ENCODE results near the gene SEC22C. TPM values are rescaled to one million over a fixed set of nuclear protein-coding genes. Genes with fewer than 3 reads are reported as not detected.

The SEC22C gene
- total RNA-seq, 4 donors from 2014 or later, result 30.5 to 56.4 (median 38.7) TPM

DNA sequence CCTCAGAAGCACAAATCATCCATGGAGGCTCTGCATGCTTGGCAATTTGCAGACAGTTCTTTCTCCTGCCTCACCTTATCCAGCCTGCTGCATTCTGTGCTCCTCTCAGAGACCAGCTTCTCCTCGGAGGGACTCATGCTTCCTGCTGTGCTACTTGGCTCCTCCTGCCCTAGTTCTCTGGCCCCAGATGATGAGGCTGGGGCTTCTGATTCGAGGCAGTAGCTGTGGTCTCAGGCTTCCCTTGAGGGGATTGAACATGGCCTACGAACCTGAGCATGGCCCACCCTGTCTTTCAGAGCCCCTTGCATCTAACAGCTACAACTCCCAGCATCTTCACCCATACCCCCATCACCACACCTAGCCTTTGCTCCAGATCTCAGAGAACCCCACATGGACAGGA lies 72.7 kb downstream of the SEC22C start:
- DNase-seq, result peak in 2 of 3 donors; percentile 33 to 38
- Histone ChIP-seq H3K9me3 (no peaks in the 10 kb centered on the region), H3K4me1 (peaks cover 0 to 66% (median 17%) of the 10 kb centered on the region in 4 donors), H3K36me3 (no peaks in the 10 kb centered on the region), H3K27ac (peak overlapping the region in 3 of 4 donors; percentile 44 to 95 (median 89)), H3K4me3 (no peak overlapping the region), H3K27me3 (no peaks in the 10 kb centered on the region)
- no peak for TF ChIP-seq POLR2A (IDR thresholded peaks at IDR 0.05)
- TF ChIP-seq, protein P1, sequence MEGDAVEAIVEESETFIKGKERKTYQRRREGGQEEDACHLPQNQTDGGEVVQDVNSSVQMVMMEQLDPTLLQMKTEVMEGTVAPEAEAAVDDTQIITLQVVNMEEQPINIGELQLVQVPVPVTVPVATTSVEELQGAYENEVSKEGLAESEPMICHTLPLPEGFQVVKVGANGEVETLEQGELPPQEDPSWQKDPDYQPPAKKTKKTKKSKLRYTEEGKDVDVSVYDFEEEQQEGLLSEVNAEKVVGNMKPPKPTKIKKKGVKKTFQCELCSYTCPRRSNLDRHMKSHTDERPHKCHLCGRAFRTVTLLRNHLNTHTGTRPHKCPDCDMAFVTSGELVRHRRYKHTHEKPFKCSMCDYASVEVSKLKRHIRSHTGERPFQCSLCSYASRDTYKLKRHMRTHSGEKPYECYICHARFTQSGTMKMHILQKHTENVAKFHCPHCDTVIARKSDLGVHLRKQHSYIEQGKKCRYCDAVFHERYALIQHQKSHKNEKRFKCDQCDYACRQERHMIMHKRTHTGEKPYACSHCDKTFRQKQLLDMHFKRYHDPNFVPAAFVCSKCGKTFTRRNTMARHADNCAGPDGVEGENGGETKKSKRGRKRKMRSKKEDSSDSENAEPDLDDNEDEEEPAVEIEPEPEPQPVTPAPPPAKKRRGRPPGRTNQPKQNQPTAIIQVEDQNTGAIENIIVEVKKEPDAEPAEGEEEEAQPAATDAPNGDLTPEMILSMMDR (IDR thresholded peaks at IDR 0.05), result no peak

DNA sequence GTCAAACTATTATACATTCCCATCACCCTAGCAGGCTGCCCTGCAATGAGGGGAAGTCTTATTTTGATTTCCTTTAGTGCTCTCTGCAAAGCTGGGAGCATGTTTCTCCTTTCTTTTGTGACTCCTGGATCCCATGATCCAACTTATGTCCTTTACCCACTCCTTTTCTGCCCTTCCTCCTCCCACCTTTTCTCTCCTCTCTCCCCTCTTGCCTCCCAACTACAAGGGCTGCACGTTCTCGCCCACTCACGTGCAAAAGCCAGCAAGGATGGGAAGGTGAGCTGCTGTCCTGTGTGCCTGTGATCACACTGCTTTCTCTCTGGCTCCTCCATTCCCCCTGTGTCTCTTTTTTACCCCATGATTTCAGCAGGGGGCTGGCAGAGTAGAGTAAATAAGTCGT lies 73.2 kb downstream of the SEC22C start:
- peaks cover 0 to 71% (median 17%) of the 10 kb centered on the region in 4 donors for H3K4me1 ChIP-seq
- H3K9me3 ChIP-seq, result no peaks in the 10 kb centered on the region
- no peak for TF ChIP-seq POLR2A (IDR thresholded peaks at IDR 0.05)
- TF ChIP-seq, protein P1 (IDR thresholded peaks at IDR 0.05), result no peak
- H3K36me3 ChIP-seq, result no peaks in the 10 kb centered on the region
- H3K4me3 ChIP-seq, result no peak overlapping the region
- H3K27me3 ChIP-seq, result no peaks in the 10 kb centered on the region
- H3K27ac ChIP-seq, result peak overlapping the region in 3 of 4 donors; percentile 44 to 95 (median 89)
- peak in 1 of 3 donors; percentile 13 for DNase-seq

GRCh38 chr3:42507761-42508335 lies 73.9 kb downstream of the SEC22C start:
- peak overlapping the region in 3 of 4 donors; percentile 44 to 95 (median 89) for H3K27ac ChIP-seq
- DNase-seq, result peak in 2 of 3 donors; percentile 56 to 65
- TF ChIP-seq, protein P1 (IDR thresholded peaks at IDR 0.05), result peak in 3 of 6 experiments; percentile 10 to 16 (median 14)
- TF ChIP-seq POLR2A (IDR thresholded peaks at IDR 0.05), result no peak
- H3K36me3 ChIP-seq, result no peaks in the 10 kb centered on the region
- no peaks in the 10 kb centered on the region for H3K27me3 ChIP-seq
- H3K4me1 ChIP-seq, result peaks cover 0 to 74% (median 17%) of the 10 kb centered on the region in 4 donors
- H3K4me3 ChIP-seq, result no peak overlapping the region
- H3K9me3 ChIP-seq, result no peaks in the 10 kb centered on the region

GRCh38 chr3:42507252-42507651 lies 74.5 kb downstream of the SEC22C start:
- no peaks in the 10 kb centered on the region for H3K9me3 ChIP-seq
- peaks cover 0 to 69% (median 17%) of the 10 kb centered on the region in 4 donors for H3K4me1 ChIP-seq
- peak overlapping the region in 3 of 4 donors; percentile 69 to 95 (median 89) for H3K27ac ChIP-seq
- H3K4me3 ChIP-seq, result no peak overlapping the region
- no peaks in the 10 kb centered on the region for H3K36me3 ChIP-seq
- no peaks in the 10 kb centered on the region for H3K27me3 ChIP-seq
- DNase-seq, result peak in 2 of 3 donors; percentile 81 to 82
- TF ChIP-seq POLR2A (IDR thresholded peaks at IDR 0.05), result peak; percentile 55 to 69
- TF ChIP-seq, protein P1 (IDR thresholded peaks at IDR 0.05), result peak in 1 of 6 experiments; percentile 27

- Histone ChIP-seq H3K36me3 (no peaks in the 10 kb centered on the region), H3K9me3 (no peaks in the 10 kb centered on the region), H3K27ac (peak overlapping the region in 3 of 4 donors; percentile 69 to 95 (median 89)), H3K4me1 (peaks cover 5 to 75% (median 19%) of the 10 kb centered on the region in 4 donors), H3K27me3 (no peaks in the 10 kb centered on the region), H3K4me3 (peak overlapping the region in 2 of 4 donors; percentile 26 to 30)
- TF ChIP-seq, protein P1 (IDR thresholded peaks at IDR 0.05), result no peak
- TF ChIP-seq POLR2A (IDR thresholded peaks at IDR 0.05), result no peak
- DNase-seq, result peak in 2 of 3 donors; percentile 37 to 39
Observed at GRCh38 chr3:42505849-42506410, 75.8 kb downstream of the SEC22C start.
